Lower lobe of right lung (tissue), 2 donors: ENCODE data around the gene ACOT11. TPM values are rescaled to one million over a fixed set of nuclear protein-coding genes. Genes with fewer than 3 reads are reported as not detected.

Experiments used
- ATAC-seq, 2 donors: fragments of 200-7000 bp; cut with Tn5 transposase; one replicate each; pipeline ENCODE4 v1.9.1; 2020 to 2022; ENCODE audit warnings: mild to moderate bottlenecking in 2 of 2, moderate library complexity in 2 of 2
- DNase-seq: peaks from one replicate; pipeline ENCODE4 v3.0.0-alpha.2; 2020
- H3K27ac ChIP-seq: fragments of 200-600 bp; one replicate; pipeline ENCODE4 v1.8.0; 2022
- H3K27me3 ChIP-seq: fragments of 200-600 bp; one replicate; pipeline ENCODE4 v1.8.0; 2022; ENCODE audit warnings: low read depth
- H3K36me3 ChIP-seq: fragments of 200-600 bp; one replicate; pipeline ENCODE4 v1.8.0; 2022; ENCODE audit warnings: mild to moderate bottlenecking
- H3K4me1 ChIP-seq: fragments of 200-600 bp; one replicate; pipeline ENCODE4 v1.8.0; 2022
- H3K4me3 ChIP-seq: fragments of 200-600 bp; one replicate; pipeline ENCODE4 v1.8.0; 2022; ENCODE audit warnings: mild to moderate bottlenecking
- H3K9me3 ChIP-seq: fragments of 200-600 bp; one replicate; pipeline ENCODE4 v1.8.0; 2022
- intact Hi-C: fragments of 100-400 bp; cut with DNase I; formaldehyde crosslinking; loops from one replicate; pipeline ENCODE4 v1.11.0; 2022
- total RNA-seq: library from RNA; stranded (reverse); fragmentation: NEBNext Ultra II Directional; extraction: Animal tissue kit (Norgen Biotek cat#: 25700); gene quantifications from one replicate; pipeline ENCODE4 v1.2.1, GENCODE V29; 2021
- TF ChIP-seq, protein P1 (sequence below): fragments of 200-600 bp; IDR thresholded peaks from one replicate; pipeline ENCODE4 v1.8.0; 2022; ENCODE audit warnings: antibody characterized with exemption, mild to moderate bottlenecking
- donor health status: DM: no; HTN: yes; CAD: no; lungs with severe emphysema.

ACOT11 gene
- total RNA-seq, 1 donor from 2014 or later: 5.0 TPM

DNA sequence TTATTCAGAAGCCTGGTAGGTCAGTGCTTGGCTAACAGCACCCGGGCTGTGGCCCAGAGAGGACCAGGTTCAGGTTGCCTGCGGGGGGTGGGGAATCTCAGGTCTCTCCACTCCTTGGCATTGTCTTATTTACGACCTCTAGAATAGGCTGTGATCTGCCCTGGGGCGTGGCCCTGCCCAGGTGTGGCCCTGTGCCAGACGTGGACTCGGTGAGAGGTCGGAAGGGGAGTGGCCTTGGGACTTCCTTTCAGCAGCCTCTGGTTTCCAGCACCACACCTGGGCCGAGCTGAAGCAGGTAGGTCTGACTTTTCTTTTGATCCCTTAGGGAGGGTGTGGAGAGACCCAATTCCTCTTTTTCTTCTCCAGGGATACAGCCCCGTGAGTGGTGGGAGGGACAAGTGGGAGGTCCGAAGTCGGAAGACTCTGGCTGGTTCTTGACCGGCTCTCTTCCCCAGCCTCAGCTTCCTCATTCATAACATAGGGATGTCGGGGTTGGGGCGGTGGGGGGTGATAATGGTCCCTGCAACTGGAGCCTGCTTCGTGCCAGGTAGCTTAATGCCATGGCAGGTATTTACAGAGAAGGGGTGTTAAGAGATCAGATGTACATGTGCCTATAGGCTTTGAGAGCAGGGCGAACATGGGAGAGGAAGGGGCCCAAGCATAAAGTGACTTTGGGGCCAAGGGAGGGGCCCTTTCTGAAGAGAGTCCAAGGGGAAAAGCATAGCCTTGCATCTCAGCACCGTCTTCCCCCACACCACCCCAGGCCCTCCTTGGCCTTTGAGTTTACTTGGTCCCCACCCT lies 16.5 kb downstream of the ACOT11 start:
- ATAC-seq: peak; percentile 90 to 91
- H3K36me3 ChIP-seq: no peaks in the 10 kb centered on the region
- peak; percentile 80 for DNase-seq
- no peaks in the 10 kb centered on the region for H3K9me3 ChIP-seq
- no peak overlapping the region for H3K27ac ChIP-seq
- H3K4me3 ChIP-seq: peak overlapping the region; percentile 19
- intact Hi-C loops: no loop called here
- H3K4me1 ChIP-seq: no peaks in the 10 kb centered on the region
- TF ChIP-seq, protein P1, sequence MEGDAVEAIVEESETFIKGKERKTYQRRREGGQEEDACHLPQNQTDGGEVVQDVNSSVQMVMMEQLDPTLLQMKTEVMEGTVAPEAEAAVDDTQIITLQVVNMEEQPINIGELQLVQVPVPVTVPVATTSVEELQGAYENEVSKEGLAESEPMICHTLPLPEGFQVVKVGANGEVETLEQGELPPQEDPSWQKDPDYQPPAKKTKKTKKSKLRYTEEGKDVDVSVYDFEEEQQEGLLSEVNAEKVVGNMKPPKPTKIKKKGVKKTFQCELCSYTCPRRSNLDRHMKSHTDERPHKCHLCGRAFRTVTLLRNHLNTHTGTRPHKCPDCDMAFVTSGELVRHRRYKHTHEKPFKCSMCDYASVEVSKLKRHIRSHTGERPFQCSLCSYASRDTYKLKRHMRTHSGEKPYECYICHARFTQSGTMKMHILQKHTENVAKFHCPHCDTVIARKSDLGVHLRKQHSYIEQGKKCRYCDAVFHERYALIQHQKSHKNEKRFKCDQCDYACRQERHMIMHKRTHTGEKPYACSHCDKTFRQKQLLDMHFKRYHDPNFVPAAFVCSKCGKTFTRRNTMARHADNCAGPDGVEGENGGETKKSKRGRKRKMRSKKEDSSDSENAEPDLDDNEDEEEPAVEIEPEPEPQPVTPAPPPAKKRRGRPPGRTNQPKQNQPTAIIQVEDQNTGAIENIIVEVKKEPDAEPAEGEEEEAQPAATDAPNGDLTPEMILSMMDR: no peak
- H3K27me3 ChIP-seq: no peaks in the 10 kb centered on the region

DNA sequence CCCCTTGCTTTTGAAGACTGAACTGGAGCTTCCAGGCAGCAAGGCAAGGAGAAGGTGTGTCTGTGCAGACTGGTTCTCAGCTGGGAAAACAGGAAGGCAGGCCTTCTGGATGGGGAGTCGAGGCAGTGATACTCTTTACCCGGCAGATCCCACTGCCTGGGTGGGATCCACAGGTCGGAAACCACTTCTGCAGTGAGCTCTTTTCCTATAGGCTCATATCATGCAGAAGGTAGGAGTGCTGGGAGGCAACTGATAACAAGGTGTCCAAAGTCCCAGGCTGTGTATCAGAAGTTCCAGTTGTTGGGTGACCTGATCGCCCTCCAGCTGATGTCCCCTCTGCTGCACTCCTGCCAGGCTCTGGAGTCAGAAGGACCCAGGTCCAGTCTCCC lies 17.1 kb downstream of the ACOT11 start:
- Histone ChIP-seq H3K4me1 (no peaks in the 10 kb centered on the region), H3K4me3 (no peak overlapping the region), H3K9me3 (no peaks in the 10 kb centered on the region), H3K36me3 (no peaks in the 10 kb centered on the region), H3K27ac (no peak overlapping the region), H3K27me3 (no peaks in the 10 kb centered on the region)
- DNase-seq (no peak), ATAC-seq (no peak)
- TF ChIP-seq, protein P1: no peak
- intact Hi-C loops: no loop called here

DNA sequence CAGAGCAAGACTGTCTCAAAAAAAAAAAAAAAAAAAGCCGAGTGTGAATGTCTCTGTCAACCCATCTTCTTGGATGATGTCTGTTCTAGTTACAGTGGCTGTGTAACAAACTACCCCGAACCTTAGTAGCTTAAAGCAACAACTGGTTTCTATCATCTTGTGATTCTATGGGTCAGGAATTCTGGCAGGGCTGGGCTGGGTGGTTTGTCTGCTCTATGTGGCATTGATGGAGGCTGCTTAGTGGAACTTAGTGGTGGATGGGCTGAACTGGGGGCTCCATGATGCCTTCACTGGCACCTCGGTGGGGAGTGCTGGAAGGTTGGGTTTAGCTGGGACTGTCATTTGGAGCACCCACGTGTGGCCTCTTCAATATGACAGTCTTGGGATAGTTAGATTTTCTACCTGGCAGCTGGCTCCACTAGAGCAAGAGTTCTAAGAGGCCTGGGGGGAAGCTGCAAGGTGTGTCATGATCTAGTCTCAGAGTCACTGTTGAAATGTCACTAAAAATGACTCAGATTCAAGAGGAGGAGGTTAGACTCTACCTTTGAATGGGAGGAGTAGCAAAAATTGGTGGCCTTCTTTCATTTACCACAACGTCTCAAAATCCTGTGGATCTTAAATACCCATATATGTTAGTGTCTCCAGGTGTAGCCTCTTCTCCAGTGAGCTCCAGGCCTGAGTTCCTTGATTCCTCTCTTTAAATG lies 18.6 kb downstream of the ACOT11 start:
- no peak for DNase-seq
- TF ChIP-seq, protein P1: no peak
- no peak for ATAC-seq
- Histone ChIP-seq H3K4me3 (no peak overlapping the region), H3K36me3 (no peaks in the 10 kb centered on the region), H3K27ac (no peak overlapping the region), H3K4me1 (peaks cover 4% of the 10 kb centered on the region), H3K27me3 (no peaks in the 10 kb centered on the region), H3K9me3 (no peaks in the 10 kb centered on the region)
- intact Hi-C loops: no loop called here

DNA sequence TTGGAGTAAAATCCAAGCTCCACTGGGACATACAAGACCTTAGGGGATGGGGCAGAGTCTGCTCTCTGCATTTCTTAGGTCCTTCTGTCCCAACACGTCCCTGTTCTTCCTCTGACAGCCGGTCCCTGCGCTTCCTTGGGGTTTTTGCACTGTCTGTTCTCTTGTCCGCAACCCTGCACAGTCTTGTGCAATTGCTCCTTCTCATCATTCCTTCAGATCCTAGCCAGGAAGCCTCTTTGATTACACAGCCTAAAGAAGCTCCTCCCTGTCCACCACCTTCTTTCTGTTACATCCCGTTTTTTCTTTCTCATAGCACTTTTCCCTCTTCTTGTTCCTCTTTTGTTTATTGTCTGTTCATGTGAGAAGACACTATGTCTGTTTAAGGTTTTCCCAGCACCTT lies 19.9 kb downstream of the ACOT11 start:
- TF ChIP-seq, protein P1: no peak
- intact Hi-C loops: no loop called here
- no peaks in the 10 kb centered on the region for H3K27me3 ChIP-seq
- H3K9me3 ChIP-seq: no peaks in the 10 kb centered on the region
- ATAC-seq (peak in 1 of 2 donors; percentile 30), DNase-seq (no peak)
- no peak overlapping the region for H3K27ac ChIP-seq
- H3K4me3 ChIP-seq: no peak overlapping the region
- H3K36me3 ChIP-seq: no peaks in the 10 kb centered on the region
- peaks cover 12% of the 10 kb centered on the region for H3K4me1 ChIP-seq

DNA sequence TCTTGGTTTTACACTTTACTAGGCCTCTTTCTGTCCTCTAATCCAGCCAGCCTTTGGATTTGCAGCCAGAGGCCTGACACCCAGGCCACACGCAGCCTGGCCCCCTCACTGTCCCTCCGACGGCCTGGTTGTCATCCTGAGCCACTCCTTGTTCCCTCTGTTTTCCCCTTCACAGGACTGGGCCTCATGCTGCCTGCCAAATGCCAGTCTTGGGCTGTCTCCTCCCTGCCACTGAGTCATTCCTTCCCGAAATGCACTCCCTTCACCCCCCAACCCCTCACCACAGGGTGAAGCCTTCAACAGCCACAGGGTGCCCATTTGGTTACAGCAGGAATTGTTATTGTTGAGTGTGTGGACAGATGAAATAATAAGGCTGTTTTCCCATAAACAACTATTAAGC lies 21.3 kb downstream of the ACOT11 start:
- DNase-seq (no peak), ATAC-seq (no peak)
- TF ChIP-seq, protein P1: no peak
- no peaks in the 10 kb centered on the region for H3K9me3 ChIP-seq
- H3K4me3 ChIP-seq: no peak overlapping the region
- no peak overlapping the region for H3K27ac ChIP-seq
- H3K27me3 ChIP-seq: no peaks in the 10 kb centered on the region
- H3K4me1 ChIP-seq: peaks cover 12% of the 10 kb centered on the region
- intact Hi-C loops: no loop called here
- no peaks in the 10 kb centered on the region for H3K36me3 ChIP-seq
